GM18873 (cell line): ENCODE measurements around the gene MAML3.

Experiments
- ATAC-seq: cut with Tn5 transposase; IDR thresholded peaks from one replicate; pipeline ENCODE4 v1.9.1; 2021; ENCODE audit warnings: mild to moderate bottlenecking, moderate library complexity, moderate number of reproducible peaks; ENCODE audit not compliant: unreplicated experiment, low FRiP score

The MAML3 gene

DNA sequence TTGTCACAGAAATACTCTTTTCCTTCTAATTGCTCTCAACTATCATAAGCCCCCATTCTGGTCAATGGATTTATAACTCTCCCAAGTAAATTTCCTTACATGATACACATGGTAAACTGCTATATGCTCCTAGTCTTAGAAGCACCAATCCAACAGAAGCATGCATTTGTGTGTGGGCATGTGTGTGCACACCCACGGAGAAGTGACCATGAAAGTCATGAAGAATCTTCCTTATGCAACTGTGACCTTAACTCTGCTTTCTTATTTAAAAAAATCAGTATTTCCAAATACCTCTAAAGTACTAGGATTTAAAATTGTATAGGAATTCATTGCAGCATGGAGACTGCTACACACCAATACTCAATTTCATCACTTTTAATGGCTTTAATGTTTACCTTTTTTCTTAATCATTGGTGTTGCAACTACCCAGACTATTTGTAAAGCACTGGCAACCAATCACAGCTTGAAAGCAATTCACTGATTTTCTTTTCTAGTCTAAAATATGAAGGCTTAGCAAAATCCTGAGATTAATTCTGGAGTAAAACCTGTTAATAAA, 47.6 kb downstream of the MAML3 start:
- ATAC-seq: no peak

DNA sequence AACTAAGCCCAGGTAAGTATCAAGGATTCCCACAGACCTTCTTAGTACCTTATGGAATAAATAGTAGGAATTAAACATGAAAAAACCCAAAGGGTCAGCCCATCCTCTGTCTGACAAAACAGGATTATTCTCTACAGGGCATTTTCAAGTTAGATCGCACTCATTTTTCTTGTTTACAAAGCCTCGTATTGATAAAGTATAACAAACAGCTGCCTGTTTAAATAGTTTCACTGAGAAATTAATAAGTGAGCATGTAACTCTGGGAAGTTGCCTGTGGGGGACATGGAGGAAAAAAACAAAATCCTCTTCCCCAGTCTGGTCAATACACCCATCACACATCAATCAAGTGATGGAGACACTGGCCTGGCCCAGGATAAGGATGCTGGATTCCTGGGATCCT, 48.5 kb downstream of the MAML3 start:
- no peak for ATAC-seq

DNA sequence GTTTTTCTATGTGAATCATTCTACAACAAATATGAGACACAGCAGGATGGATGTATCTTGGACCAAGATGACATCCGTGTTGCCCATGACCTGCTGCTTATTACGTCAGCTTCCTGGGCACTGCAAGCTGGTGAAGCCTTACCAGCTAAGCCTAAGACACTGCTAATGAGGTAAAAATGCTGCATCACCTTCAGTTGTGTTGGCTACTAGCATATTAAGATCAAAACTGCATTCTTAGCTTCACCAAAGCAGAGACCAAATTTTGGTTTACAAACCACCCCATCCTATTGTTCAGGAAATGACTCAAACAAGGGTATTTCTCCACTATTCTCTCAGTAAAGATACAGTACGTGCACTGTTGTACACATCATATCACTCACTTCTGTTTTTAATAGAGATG, 50.3 kb downstream of the MAML3 start:
- ATAC-seq: peak; percentile 93

DNA sequence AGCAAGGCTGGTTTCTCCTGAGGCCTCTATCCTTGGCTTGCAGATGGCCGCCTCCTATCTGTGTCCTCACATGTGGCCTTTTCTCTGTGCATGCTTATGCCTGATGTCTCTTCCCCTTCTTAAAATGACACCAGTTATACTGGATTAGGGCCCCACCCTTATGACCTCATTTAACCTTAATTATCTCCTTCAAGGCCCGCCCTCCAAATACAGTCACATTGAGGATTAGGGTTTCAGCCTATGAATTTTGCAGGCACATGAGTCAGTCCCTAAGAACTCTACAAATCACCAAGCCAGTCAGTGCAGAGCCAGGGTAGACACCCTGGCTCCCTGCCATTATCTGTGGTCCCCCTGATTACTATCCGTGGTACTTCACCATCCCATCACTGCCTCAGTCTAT, 51.6 kb downstream of the MAML3 start:
- no peak for ATAC-seq

DNA sequence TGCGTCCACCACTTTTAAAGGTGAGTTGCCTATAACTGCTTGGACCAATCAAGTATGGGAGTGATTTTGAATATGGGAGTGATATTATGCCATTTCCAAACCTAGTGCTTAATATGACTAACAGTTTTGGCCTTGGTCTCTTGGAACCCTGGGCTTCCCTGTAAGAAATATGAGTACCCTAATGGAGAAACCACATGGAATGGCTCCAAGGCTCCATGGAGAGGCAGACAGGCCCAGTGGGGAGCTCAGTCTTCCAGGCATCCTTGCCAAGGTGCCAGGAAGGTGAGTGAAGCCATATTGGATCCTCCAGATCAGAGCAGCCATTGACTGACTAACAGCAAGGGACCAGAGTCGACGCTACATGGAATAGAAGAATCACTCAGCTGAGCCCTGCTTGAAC, 53.2 kb downstream of the MAML3 start:
- ATAC-seq: no peak

DNA sequence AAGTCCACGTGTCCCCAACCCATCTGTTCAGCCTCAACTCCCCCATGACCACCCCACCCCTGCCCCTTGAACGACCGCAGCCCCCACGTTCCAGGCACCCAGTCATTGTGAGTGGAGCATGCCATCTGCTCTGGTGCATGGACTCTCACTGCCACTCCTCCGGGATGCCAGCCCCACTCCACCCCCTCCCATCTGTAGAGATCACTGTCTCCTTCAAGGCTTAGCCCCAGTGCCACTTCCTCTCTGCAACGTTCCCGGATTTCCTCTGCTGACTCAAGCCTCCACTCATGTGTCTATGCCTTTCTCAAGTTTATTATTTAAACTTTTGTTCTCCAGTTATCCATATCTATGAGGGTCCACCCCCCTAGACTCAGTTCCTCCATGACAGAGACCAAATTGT, 54.0 kb downstream of the MAML3 start:
- no peak for ATAC-seq

DNA sequence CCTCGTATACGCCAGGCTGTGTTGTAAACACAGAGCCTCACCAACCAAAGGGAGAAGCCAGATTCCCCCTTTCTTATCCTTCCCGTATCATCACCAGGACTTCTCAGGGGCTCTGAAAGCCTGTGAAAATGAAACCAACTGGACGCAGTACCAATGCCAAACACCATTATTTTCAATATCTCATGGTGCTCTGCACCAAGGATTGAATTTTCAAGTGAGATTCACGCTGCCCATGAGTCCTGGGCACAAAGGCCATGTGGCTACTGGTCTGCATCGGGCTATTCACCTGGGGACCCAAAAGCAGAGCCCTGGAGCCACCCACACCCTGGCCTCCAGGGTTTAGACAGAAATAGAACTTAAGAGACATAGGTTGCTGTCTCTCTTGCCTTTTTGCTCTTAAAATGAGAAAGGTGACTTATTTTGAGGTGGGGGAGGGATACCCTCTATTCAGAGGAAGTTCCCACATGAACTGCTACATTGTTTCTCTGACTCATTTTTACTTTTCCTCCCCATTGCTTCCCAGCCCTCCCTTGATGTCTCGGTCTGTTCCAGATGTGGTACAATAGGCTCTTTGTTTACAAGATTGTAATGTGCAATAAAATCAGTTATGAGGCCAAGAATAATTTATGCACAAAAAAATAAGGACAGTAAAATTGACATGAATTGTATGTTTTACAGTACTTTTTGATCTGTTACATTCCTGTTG, 55.4 kb downstream of the MAML3 start:
- no peak for ATAC-seq

DNA sequence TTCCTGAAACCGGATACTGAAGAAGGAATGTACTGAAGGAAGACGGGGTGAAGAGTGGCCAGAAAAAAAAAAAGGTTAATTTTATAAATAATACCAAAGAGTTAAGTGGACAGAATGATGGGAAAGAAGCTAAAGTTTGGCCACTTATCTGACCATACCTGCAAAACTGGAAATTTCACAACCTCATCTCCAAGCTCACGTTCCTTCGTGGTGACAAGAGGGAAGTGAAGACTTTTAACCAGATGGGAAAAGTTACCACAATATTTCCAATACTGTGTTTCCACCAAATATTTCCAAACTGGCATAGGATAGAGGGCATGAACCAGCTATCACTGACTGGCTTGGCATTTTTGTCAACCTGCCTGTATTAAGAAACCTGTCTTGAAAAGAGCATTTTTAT, 56.4 kb downstream of the MAML3 start:
- no peak for ATAC-seq

DNA sequence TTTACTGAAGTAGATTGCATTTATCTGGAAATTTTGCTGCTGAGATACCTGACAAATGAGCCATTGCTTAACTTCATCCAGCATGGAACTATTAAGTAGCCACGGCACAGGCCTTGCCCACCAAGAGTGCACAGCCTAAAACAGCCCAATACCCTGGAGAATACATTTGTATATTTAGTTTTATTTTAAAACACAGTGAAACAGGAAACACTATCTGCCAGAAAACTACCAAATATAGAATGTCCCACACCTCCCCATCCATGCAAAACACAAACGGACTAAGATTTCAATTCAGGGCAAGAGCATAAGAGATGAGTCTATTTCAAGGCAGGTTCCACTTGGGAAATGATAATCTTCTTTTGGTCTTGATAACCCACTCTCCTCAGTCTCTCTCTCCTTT, 57.1 kb downstream of the MAML3 start:
- ATAC-seq: no peak

DNA sequence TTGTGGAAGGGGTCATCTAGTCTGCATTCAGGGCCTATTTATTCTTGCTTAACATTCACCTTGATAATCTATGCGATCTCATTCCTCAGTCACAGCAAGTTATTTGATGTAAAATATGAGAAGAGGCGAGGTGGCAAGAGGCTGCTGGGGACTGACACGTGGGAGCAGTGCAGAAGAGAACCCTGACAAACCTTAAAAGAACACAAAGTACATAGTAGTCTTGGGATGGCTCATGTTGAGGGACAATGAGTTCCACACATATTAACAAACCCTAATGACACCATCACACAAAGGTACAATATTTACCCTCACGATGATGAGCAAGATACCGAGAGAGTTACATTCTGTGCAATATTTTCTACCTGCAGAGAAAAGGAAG, 57.5 kb downstream of the MAML3 start:
- no peak for ATAC-seq

DNA sequence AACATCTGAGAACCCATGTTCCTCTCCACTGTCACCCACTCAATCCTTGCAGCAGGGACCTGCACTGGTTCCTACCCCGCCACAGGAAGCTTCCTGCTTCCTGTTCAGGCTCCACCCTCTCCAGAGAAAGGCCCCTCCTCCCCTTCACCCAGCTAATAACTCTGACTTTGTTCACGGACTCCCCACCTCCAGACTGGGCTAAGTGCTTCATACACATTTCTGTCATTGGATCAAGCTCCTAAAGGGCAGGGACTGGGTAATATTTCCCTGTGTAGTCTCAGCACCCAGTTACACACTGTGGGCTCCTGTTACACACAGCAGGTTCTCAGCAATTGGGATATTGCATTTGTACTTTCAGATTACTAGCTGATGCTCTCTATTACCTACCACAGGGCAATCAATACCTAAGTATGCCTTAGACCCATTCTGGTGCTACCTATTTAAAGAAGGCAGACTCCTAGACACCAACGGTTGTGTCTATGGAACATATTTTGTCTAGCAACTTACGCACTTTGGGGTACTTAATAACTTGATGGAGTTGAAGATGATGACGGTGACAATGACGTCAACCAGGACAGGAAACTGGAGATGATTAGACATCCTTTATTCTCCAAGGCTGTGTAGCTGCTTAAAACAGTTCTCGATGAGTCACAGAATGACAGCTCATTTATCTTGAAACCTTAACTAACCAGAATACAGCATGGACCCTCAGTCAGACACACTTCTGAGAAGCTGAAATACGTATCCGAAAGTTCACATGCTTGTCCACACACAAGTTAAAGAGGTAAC, 58.1 kb downstream of the MAML3 start:
- peak; percentile 44 for ATAC-seq

DNA sequence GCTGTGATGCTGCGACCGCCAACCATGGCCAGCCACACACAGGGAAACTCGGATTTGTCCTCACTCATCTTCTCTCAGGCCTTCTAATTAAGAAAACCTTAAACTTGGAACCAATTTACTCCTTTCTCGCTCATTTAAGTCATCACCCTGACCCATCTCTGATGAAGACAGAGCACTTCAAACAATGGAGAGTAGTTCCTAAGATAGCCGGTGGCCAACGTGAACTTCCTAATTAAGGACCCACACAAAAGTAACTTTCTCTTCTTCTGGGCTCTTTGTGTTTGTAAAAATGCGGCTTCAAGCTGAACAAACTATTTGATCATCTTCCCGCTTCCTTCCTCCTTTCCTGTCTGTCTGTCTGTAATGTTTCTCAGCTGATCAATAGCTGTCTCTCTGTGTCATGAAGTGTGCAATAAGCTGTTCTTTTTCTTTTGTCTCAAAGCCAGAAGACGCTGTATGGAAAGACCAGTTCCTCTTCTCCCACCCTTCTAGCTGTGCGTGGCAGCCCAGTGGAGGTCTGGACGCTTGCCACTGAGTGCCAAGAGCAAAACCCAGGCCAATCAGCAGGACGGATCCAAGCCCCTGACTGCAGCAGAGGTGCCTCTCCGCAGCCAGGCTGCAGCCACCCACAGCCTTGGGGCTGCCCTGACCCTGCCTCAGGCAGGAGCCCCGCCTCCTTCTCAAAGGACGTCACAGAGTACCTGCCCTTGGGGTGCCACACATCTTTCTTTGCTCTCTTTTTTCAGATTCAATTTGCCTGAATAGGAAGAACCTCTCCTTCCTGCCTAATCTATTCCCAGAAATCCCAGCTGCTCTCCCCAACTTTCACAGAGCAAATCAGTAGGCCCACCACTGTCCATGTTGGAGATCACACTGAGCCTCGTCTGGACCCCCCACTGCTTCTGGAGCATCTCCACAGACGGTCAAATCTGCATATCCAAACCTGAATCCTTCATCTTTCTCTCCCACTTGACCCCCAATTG, 59.3 kb downstream of the MAML3 start:
- no peak for ATAC-seq

DNA sequence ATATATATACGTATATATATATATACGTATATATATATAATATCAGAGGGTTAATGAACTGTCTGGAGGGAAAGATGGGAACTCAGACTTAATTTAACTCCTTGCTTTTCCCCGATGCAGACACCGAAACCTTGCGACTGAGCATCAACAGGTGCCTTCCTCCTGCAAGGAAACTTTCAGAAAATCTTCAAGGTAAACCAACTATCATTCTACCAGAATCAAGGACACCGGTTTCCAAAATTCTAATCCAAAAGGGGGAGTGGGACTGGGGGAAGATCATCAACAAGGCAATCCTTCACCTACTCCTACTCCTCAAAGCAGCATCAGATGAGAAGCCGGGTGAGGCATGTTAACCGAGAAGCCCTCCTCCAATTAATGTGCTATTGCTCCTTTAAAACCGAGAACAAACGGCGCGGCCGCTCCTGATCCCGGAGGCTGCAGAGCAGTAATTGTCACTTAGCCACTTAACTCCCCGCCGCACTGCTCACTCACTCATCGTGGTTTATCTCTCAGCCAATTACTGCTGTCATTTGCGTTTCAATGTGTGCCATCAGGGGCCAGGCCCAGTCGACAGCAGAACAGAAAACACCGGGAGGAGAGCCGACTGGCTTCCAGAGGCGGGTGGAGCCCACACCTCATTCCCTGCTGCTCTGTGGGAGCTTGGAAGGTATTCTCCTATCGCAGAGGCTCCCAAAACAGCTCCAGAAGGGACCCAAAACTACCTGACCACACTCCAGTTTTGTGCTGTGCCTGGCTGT, 61.7 kb downstream of the MAML3 start:
- no peak for ATAC-seq

DNA sequence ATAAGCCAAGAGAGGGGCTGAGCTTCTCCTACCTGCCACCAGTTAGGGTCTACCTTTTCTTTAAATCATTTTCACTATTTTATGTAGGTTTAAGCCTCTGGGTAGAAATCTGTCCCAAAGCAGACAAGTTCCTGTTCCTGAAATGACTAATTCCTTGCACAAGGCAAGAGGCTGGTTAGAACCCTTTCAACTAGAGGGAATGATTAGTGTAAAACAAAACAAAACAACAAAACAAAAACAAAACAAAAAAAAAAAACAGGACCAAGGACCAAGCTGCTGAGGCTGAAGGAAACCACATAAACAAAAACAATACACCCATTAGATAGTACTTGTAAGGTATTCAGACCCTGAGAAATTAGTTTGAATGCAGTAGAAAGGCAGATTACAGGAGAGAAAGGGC, 62.7 kb downstream of the MAML3 start:
- no peak for ATAC-seq

DNA sequence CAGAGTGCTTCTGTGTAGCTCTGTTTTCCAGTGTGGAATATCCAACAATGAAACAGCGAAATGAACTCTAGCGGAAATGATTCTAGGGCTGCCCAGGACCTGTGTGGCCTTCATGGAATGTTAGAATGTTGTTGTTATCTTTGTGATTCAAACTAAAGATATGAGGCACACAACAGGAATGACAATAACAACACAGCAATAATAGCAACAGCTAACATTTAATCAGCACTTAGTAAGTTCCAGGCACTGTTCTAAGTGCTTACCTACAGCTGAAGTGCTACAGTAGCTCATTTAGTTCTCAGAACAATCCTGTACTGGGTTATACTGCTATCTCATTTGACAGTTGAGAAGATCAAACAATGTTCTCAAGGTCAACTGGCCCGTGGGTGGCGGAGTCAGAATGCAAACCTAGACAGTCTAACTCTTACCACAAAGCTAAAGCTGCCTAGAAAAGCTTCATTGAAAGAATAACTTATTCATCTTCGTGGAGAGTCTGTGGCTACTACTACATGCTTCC, 63.7 kb downstream of the MAML3 start:
- ATAC-seq: no peak

DNA sequence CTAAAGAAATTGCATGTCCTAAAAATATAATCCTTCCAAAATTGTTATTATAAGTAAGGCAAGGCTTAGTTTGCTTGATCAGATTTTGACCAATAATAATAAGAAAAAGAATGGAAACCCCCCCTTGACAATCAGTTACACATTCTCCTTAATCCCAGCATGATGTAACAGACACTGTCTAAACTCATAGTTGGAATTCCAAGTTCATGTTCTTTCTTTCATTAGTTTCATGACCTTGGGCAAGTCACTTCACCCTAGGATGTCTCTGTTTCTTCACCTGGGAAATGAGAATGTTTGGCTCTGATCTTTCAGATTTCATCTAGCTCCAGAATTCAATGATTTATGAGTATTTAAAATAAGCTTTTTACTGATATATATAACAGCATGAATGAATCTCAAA, 64.8 kb downstream of the MAML3 start:
- no peak for ATAC-seq

DNA sequence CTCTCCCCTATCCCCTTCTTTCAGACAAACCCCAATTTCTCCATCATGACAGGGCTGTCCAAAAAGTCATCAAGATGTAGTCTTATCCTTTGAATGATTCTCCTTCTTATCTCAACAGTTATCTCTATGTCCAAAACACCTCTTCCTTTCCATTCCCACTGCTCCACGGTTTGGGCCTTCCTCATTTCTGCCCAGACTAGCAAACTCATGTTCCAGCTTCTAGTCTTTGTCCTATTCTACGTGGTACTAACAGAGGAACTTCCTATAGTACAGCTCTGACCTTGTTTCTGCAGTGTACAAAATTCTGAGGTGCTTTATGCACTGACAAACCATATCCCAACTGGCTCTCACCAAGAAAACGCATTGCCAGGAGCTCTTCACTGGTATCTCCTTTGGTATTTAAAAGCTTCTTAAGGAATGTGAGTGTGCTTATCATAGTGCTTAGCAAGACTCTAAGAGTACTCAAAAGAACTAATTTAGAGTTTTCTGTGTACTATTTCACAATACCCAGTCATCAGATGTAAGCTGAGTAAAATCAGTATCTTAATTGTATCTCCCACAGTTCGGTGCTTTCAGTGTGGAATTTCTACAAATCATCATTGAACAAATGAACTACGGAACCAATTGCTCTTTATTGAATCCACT, 65.5 kb downstream of the MAML3 start:
- ATAC-seq: no peak

DNA sequence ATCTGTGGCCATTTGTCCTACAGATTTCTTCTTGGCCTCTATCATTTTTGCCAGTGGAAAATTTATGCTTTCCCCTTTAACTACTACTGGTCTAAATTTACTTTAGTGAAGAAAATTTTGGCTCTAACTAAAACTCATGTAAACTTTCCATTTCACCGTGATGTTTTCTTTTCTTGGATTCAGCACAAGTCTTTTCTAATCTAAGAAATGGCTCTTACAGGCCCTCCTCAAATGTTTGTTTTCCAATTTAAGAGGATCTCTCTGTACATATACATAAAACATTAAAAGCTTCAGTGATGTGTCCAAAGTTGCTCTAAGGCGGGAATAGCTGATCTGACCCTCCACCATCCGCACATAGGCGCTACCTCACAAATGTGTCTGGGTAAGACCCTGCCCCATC, 68.1 kb downstream of the MAML3 start:
- no peak for ATAC-seq

DNA sequence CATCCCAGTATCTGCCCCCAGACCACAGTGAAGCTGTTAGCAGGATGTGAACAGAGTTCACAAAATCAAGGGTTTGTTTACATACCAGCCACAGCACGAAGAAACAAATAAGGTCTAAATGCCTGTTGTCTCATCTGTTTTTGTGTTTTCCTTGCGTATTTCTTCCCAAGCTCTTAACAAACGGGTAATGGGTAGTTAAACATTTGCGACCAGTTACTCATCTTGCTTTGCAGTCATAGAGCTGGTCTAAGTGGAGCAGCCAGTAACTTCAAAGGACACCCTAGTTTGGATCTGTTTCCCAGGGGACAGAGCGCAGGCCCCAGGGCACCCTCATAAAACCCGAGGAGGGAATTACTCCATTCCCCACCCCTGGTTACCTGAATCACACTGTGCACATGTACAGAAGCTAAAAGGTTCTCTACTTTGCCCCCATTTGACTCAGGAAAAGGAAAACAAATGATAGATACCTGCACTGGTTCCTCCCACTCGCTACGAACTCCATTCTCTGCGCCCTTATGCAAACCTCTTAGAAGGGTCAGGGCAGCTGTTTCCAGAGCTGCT, 68.8 kb downstream of the MAML3 start:
- ATAC-seq: no peak
